ENCODE measurements around the gene SLC9A5. TPM values are rescaled to one million over a fixed set of nuclear protein-coding genes. Genes with fewer than 3 reads are reported as not detected.

SLC9A5 gene
- total RNA-seq, 4 donors from 2014 or later: 0.19 TPM; not detected in 3

GRCh38 chr16:67235816-67236562 lies 12.8 kb upstream of the SLC9A5 start:
- Histone ChIP-seq H3K4me3 (no peak overlapping the region), H3K27ac (peak overlapping the region in 3 of 4 donors; percentile 18 to 34 (median 25)), H3K36me3 (peaks cover 20 to 85% (median 37%) of the 10 kb centered on the region in 3 donors), H3K9me3 (no peaks in the 10 kb centered on the region), H3K4me1 (peaks cover 0 to 9% (median 8%) of the 10 kb centered on the region in 3 donors), H3K27me3 (no peaks in the 10 kb centered on the region)
- no peak for DNase-seq
- intact Hi-C loops (cut with DNase I): no loop called here
- no peak for TF ChIP-seq POLR2A (IDR thresholded peaks at IDR 0.05)
- TF ChIP-seq CTCF (IDR thresholded peaks at IDR 0.05): no peak
- WGBS, 2 donors: 65 to 73% methylated on average over 13 of the region's 17 CpGs

GRCh38 chr16:67236563-67237395 lies 12.0 kb upstream of the SLC9A5 start:
- DNase-seq: no peak
- H3K9me3 ChIP-seq: no peaks in the 10 kb centered on the region
- peaks cover 15 to 77% (median 32%) of the 10 kb centered on the region in 3 donors for H3K36me3 ChIP-seq
- H3K4me3 ChIP-seq: no peak overlapping the region
- H3K27ac ChIP-seq: peak overlapping the region in 3 of 4 donors; percentile 8 to 25 (median 14)
- H3K4me1 ChIP-seq: peaks cover 0 to 17% (median 16%) of the 10 kb centered on the region in 3 donors
- TF ChIP-seq CTCF (IDR thresholded peaks at IDR 0.05): no peak
- no peak for TF ChIP-seq POLR2A (IDR thresholded peaks at IDR 0.05)
- H3K27me3 ChIP-seq: no peaks in the 10 kb centered on the region
- intact Hi-C loops (cut with DNase I): no loop called here
- 76 to 88% methylated on average over 11 to 22 of the region's 50 CpGs for WGBS, 2 donors

GRCh38 chr16:67237396-67238277 lies 11.1 kb upstream of the SLC9A5 start:
- 74 to 81% methylated on average over 9 to 11 of the region's 16 CpGs for WGBS, 2 donors
- Histone ChIP-seq H3K27me3 (no peaks in the 10 kb centered on the region), H3K9me3 (no peaks in the 10 kb centered on the region), H3K36me3 (peaks cover 15 to 71% (median 29%) of the 10 kb centered on the region in 3 donors), H3K27ac (no peak overlapping the region), H3K4me3 (no peak overlapping the region), H3K4me1 (peaks cover 0 to 26% (median 17%) of the 10 kb centered on the region in 3 donors)
- DNase-seq: no peak
- no peak for TF ChIP-seq CTCF (IDR thresholded peaks at IDR 0.05)
- TF ChIP-seq POLR2A (IDR thresholded peaks at IDR 0.05): no peak
- intact Hi-C loops (cut with DNase I): no loop called here

GRCh38 chr16:67238278-67238575 lies 10.6 kb upstream of the SLC9A5 start:
- WGBS, 2 donors: 100% methylated on average over 1 of the region's 3 CpGs; no CpG with 5 or more reads in 1 of the 2 donors
- TF ChIP-seq POLR2A (IDR thresholded peaks at IDR 0.05) (no peak), CTCF (IDR thresholded peaks at IDR 0.05) (no peak)
- peaks cover 0 to 30% (median 17%) of the 10 kb centered on the region in 3 donors for H3K4me1 ChIP-seq
- intact Hi-C loops (cut with DNase I): no loop called here
- H3K27me3 ChIP-seq: no peaks in the 10 kb centered on the region
- H3K27ac ChIP-seq: no peak overlapping the region
- H3K4me3 ChIP-seq: no peak overlapping the region
- H3K9me3 ChIP-seq: no peaks in the 10 kb centered on the region
- H3K36me3 ChIP-seq: peaks cover 15 to 65% (median 29%) of the 10 kb centered on the region in 3 donors
- no peak for DNase-seq

Data from esophagus squamous epithelium (tissue), 5 donors.